Measurements from ENCODE around the gene PKNOX2. TPM values are rescaled to one million over a fixed set of nuclear protein-coding genes. Genes with fewer than 3 reads are reported as not detected.

Gene PKNOX2
- total and polyA plus RNA-seq, 3 experiments from 2014 or later: not detected

GRCh38 chr11:125146232-125146631 lies 18.3 kb upstream of the PKNOX2 start:
- POLR2A ChIA-PET: no interaction called here
- Mint-ChIP-seq H3K27me3 (peaks cover 17 to 41% of the 10 kb centered on the region in 2 donors), H3K27ac (no peak overlapping the region), H3K36me3 (no peaks in the 10 kb centered on the region), H3K9me3 (no peaks in the 10 kb centered on the region), H3K4me3 (no peak overlapping the region), H3K4me1 (peaks cover 4 to 5% (median 5%) of the 10 kb centered on the region in 3 donors)
- CTCF ChIA-PET: no interaction called here
- Histone ChIP-seq H3K36me3 (ENCODE audit: insufficient read depth, low read length) (no peaks in the 10 kb centered on the region), H3K27me3 (ENCODE audit: insufficient read depth, low read length, poor library complexity, severe bottlenecking) (peaks cover 14% of the 10 kb centered on the region), H3K4me3 (ENCODE audit: low read length) (no peak overlapping the region), H3K4me1 (ENCODE audit: insufficient read depth, low read length) (no peaks in the 10 kb centered on the region), H3K9me3 (ENCODE audit: low read length) (no peaks in the 10 kb centered on the region), H3K27ac (ENCODE audit: low read depth, low read length) (no peak overlapping the region)
- no peak for DNase-seq

- peaks cover 16 to 30% of the 10 kb centered on the region in 2 donors for H3K27me3 Mint-ChIP-seq
- H3K4me3 Mint-ChIP-seq: no peak overlapping the region
- no peaks in the 10 kb centered on the region for H3K9me3 ChIP-seq (ENCODE audit: low read length)
- H3K36me3 ChIP-seq (ENCODE audit: insufficient read depth, low read length): no peaks in the 10 kb centered on the region
- ChIA-PET CTCF (no interaction called here), POLR2A (no interaction called here)
- H3K4me1 Mint-ChIP-seq: no peaks in the 10 kb centered on the region
- no peaks in the 10 kb centered on the region for H3K4me1 ChIP-seq (ENCODE audit: insufficient read depth, low read length)
- no peak overlapping the region for H3K27ac ChIP-seq (ENCODE audit: low read depth, low read length)
- H3K27me3 ChIP-seq (ENCODE audit: insufficient read depth, low read length, poor library complexity, severe bottlenecking): peaks cover 4% of the 10 kb centered on the region
- DNase-seq: no peak
- no peaks in the 10 kb centered on the region for H3K9me3 Mint-ChIP-seq
- H3K27ac Mint-ChIP-seq: no peak overlapping the region
- no peak overlapping the region for H3K4me3 ChIP-seq (ENCODE audit: low read length)
- no peaks in the 10 kb centered on the region for H3K36me3 Mint-ChIP-seq
Observed at GRCh38 chr11:125147280-125147679, 17.3 kb upstream of the PKNOX2 start.

- CTCF ChIA-PET: no interaction called here
- Histone ChIP-seq H3K27ac (ENCODE audit: low read depth, low read length) (no peak overlapping the region), H3K4me3 (ENCODE audit: low read length) (no peak overlapping the region), H3K27me3 (ENCODE audit: insufficient read depth, low read length, poor library complexity, severe bottlenecking) (no peaks in the 10 kb centered on the region), H3K9me3 (ENCODE audit: low read length) (no peaks in the 10 kb centered on the region), H3K4me1 (ENCODE audit: insufficient read depth, low read length) (no peaks in the 10 kb centered on the region), H3K36me3 (ENCODE audit: insufficient read depth, low read length) (no peaks in the 10 kb centered on the region)
- Mint-ChIP-seq H3K4me1 (no peaks in the 10 kb centered on the region), H3K27ac (peak overlapping the region in 1 of 8 donors; percentile 17), H3K27me3 (peaks cover 16 to 26% of the 10 kb centered on the region in 2 donors), H3K9me3 (no peaks in the 10 kb centered on the region), H3K4me3 (no peak overlapping the region), H3K36me3 (no peaks in the 10 kb centered on the region)
- POLR2A ChIA-PET: no interaction called here
- DNase-seq: no peak
Observed at GRCh38 chr11:125148011-125148410, 16.5 kb upstream of the PKNOX2 start.

- DNase-seq: no peak
- POLR2A ChIA-PET: no interaction called here
- Mint-ChIP-seq H3K36me3 (no peaks in the 10 kb centered on the region), H3K27me3 (peaks cover 16 to 29% of the 10 kb centered on the region in 2 donors), H3K4me1 (no peaks in the 10 kb centered on the region), H3K27ac (no peak overlapping the region), H3K9me3 (no peaks in the 10 kb centered on the region), H3K4me3 (no peak overlapping the region)
- Histone ChIP-seq H3K36me3 (ENCODE audit: insufficient read depth, low read length) (no peaks in the 10 kb centered on the region), H3K27ac (ENCODE audit: low read depth, low read length) (no peak overlapping the region), H3K27me3 (ENCODE audit: insufficient read depth, low read length, poor library complexity, severe bottlenecking) (no peaks in the 10 kb centered on the region), H3K9me3 (ENCODE audit: low read length) (no peaks in the 10 kb centered on the region), H3K4me3 (ENCODE audit: low read length) (no peak overlapping the region), H3K4me1 (ENCODE audit: insufficient read depth, low read length) (no peaks in the 10 kb centered on the region)
- CTCF ChIA-PET: interaction anchor here (1.1 kb wide), 1 partner anchor 16 kb away, joined by 5 read pairs; the partner anchor contains the start of gene PKNOX2
Observed at GRCh38 chr11:125148743-125149142, 15.8 kb upstream of the PKNOX2 start.

GRCh38 chr11:125153837-125154236 lies 10.7 kb upstream of the PKNOX2 start:
- H3K27me3 ChIP-seq (ENCODE audit: insufficient read depth, low read length, poor library complexity, severe bottlenecking): no peaks in the 10 kb centered on the region
- H3K9me3 ChIP-seq (ENCODE audit: low read length): no peaks in the 10 kb centered on the region
- no peak overlapping the region for H3K4me3 Mint-ChIP-seq
- no peaks in the 10 kb centered on the region for H3K4me1 Mint-ChIP-seq
- no peak for DNase-seq
- H3K27me3 Mint-ChIP-seq: peaks cover 29 to 51% of the 10 kb centered on the region in 2 donors
- H3K36me3 Mint-ChIP-seq: peaks cover 0 to 3% (median 0%) of the 10 kb centered on the region in 3 donors
- H3K27ac ChIP-seq (ENCODE audit: low read depth, low read length): no peak overlapping the region
- CTCF ChIA-PET: interaction anchor here (0.7 kb wide), 1 partner anchor 193 kb away, joined by 3 read pairs; no protein-coding TSS in a partner anchor
- no peaks in the 10 kb centered on the region for H3K4me1 ChIP-seq (ENCODE audit: insufficient read depth, low read length)
- no peak overlapping the region for H3K27ac Mint-ChIP-seq
- H3K9me3 Mint-ChIP-seq: no peaks in the 10 kb centered on the region
- H3K36me3 ChIP-seq (ENCODE audit: insufficient read depth, low read length): no peaks in the 10 kb centered on the region
- no peak overlapping the region for H3K4me3 ChIP-seq (ENCODE audit: low read length)
- POLR2A ChIA-PET: no interaction called here

GRCh38 chr11:125154378-125155099 lies 10.0 kb upstream of the PKNOX2 start:
- H3K9me3 Mint-ChIP-seq: no peaks in the 10 kb centered on the region
- no peak for DNase-seq
- peaks cover 0 to 3% (median 0%) of the 10 kb centered on the region in 3 donors for H3K36me3 Mint-ChIP-seq
- no peaks in the 10 kb centered on the region for H3K4me1 ChIP-seq (ENCODE audit: insufficient read depth, low read length)
- H3K27me3 Mint-ChIP-seq: peaks cover 29 to 54% of the 10 kb centered on the region in 2 donors
- H3K4me1 Mint-ChIP-seq: no peaks in the 10 kb centered on the region
- no peak overlapping the region for H3K4me3 ChIP-seq (ENCODE audit: low read length)
- ChIA-PET CTCF (interaction anchor here (0.7 kb wide), 1 partner anchor 193 kb away, joined by 3 read pairs; no protein-coding TSS in a partner anchor), POLR2A (no interaction called here)
- H3K27ac Mint-ChIP-seq: no peak overlapping the region
- H3K36me3 ChIP-seq (ENCODE audit: insufficient read depth, low read length): no peaks in the 10 kb centered on the region
- H3K27me3 ChIP-seq (ENCODE audit: insufficient read depth, low read length, poor library complexity, severe bottlenecking): no peaks in the 10 kb centered on the region
- no peak overlapping the region for H3K27ac ChIP-seq (ENCODE audit: low read depth, low read length)
- H3K9me3 ChIP-seq (ENCODE audit: low read length): no peaks in the 10 kb centered on the region
- no peak overlapping the region for H3K4me3 Mint-ChIP-seq

GRCh38 chr11:125155100-125155444 lies 9.5 kb upstream of the PKNOX2 start:
- Histone ChIP-seq H3K4me3 (ENCODE audit: low read length) (no peak overlapping the region), H3K36me3 (ENCODE audit: insufficient read depth, low read length) (no peaks in the 10 kb centered on the region), H3K27ac (ENCODE audit: low read depth, low read length) (no peak overlapping the region), H3K9me3 (ENCODE audit: low read length) (no peaks in the 10 kb centered on the region), H3K4me1 (ENCODE audit: insufficient read depth, low read length) (no peaks in the 10 kb centered on the region), H3K27me3 (ENCODE audit: insufficient read depth, low read length, poor library complexity, severe bottlenecking) (no peaks in the 10 kb centered on the region)
- no peak overlapping the region for H3K4me3 Mint-ChIP-seq
- peaks cover 29 to 56% of the 10 kb centered on the region in 2 donors for H3K27me3 Mint-ChIP-seq
- H3K4me1 Mint-ChIP-seq: no peaks in the 10 kb centered on the region
- DNase-seq: no peak
- H3K27ac Mint-ChIP-seq: no peak overlapping the region
- H3K36me3 Mint-ChIP-seq: peaks cover 0 to 3% (median 0%) of the 10 kb centered on the region in 3 donors
- POLR2A ChIA-PET: no interaction called here
- no peaks in the 10 kb centered on the region for H3K9me3 Mint-ChIP-seq
- CTCF ChIA-PET: no interaction called here

GRCh38 chr11:125155767-125156166 lies 8.8 kb upstream of the PKNOX2 start:
- Mint-ChIP-seq H3K4me1 (no peaks in the 10 kb centered on the region), H3K27ac (peak overlapping the region in 1 of 8 donors; percentile 1), H3K9me3 (no peaks in the 10 kb centered on the region), H3K27me3 (peaks cover 32 to 63% of the 10 kb centered on the region in 2 donors), H3K36me3 (peaks cover 0 to 3% (median 0%) of the 10 kb centered on the region in 3 donors), H3K4me3 (no peak overlapping the region)
- Histone ChIP-seq H3K9me3 (ENCODE audit: low read length) (no peaks in the 10 kb centered on the region), H3K27me3 (ENCODE audit: insufficient read depth, low read length, poor library complexity, severe bottlenecking) (no peaks in the 10 kb centered on the region), H3K4me3 (ENCODE audit: low read length) (no peak overlapping the region), H3K27ac (ENCODE audit: low read depth, low read length) (no peak overlapping the region), H3K36me3 (ENCODE audit: insufficient read depth, low read length) (no peaks in the 10 kb centered on the region), H3K4me1 (ENCODE audit: insufficient read depth, low read length) (no peaks in the 10 kb centered on the region)
- POLR2A ChIA-PET: no interaction called here
- CTCF ChIA-PET: no interaction called here
- no peak for DNase-seq
